Right kidney (tissue), 1 donor: ENCODE data around the gene NSUN4.
A peak's percentile ranks its signal among the peaks of the same experiment; 100 is the strongest.
"Not testable (repeated sequence)": the region's sequence is repeated elsewhere in the genome, so short reads cannot be mapped to it uniquely, and the experiment has no call there.

ENCODE experiments used
- DNase-seq: peaks from one replicate; pipeline ENCODE4 v3.0.0-alpha.2; 2016

The NSUN4 gene

GRCh38 chr1:46365796-46366195, 25.2 kb downstream of the NSUN4 start:
- DNase-seq: not testable (repeated sequence)

GRCh38 chr1:46367072-46367471, 26.5 kb downstream of the NSUN4 start:
- no peak for DNase-seq

- not testable (repeated sequence) for DNase-seq
These were observed 27.1 kb downstream of the NSUN4 start for GRCh38 chr1:46367701-46368100.

GRCh38 chr1:46368791-46369190, 28.2 kb downstream of the NSUN4 start:
- no peak for DNase-seq

GRCh38 chr1:46369542-46370213, 29.1 kb downstream of the NSUN4 start:
- DNase-seq: no peak

GRCh38 chr1:46370214-46370633, 29.6 kb downstream of the NSUN4 start:
- no peak for DNase-seq

GRCh38 chr1:46372431-46372830, 31.8 kb downstream of the NSUN4 start:
- peak; percentile 26 for DNase-seq

GRCh38 chr1:46379996-46380395, 39.4 kb downstream of the NSUN4 start:
- DNase-seq: no peak

GRCh38 chr1:46380508-46380907, 39.9 kb downstream of the NSUN4 start:
- DNase-seq: no peak

GRCh38 chr1:46393510-46393909, 52.9 kb downstream of the NSUN4 start:
- no peak for DNase-seq

- peak; percentile 78 for DNase-seq
These were observed 53.7 kb downstream of the NSUN4 start, which contains the start of gene FAAH for GRCh38 chr1:46394108-46394871. Gene FAAH, plus strand, starts transcription at chr1:46394317. Its CDS starts 32 bp downstream, at chr1:46394349.

GRCh38 chr1:46394872-46395465, 54.4 kb downstream of the NSUN4 start:
- DNase-seq: peak; percentile 29

GRCh38 chr1:46396441-46397398, 56.1 kb downstream of the NSUN4 start:
- no peak for DNase-seq

GRCh38 chr1:46399307-46399706, 58.7 kb downstream of the NSUN4 start:
- no peak for DNase-seq

GRCh38 chr1:46400421-46400820, 59.8 kb downstream of the NSUN4 start:
- DNase-seq: no peak

- DNase-seq: no peak
These were observed 60.7 kb downstream of the NSUN4 start for GRCh38 chr1:46401154-46401913.

- peak; percentile 22 for DNase-seq
These were observed 61.5 kb downstream of the NSUN4 start for GRCh38 chr1:46401964-46402626.

- DNase-seq: no peak
These were observed 63.3 kb downstream of the NSUN4 start for GRCh38 chr1:46403916-46404315.

GRCh38 chr1:46404482-46405196, 64.0 kb downstream of the NSUN4 start:
- no peak for DNase-seq

GRCh38 chr1:46405197-46405555, 64.6 kb downstream of the NSUN4 start:
- DNase-seq: no peak
